Vagina (tissue), 2 donors: Measurements from ENCODE around the gene PKP4. TPM values are rescaled to one million over a fixed set of nuclear protein-coding genes. Genes with fewer than 3 reads are reported as not detected.
"Not testable (repeated sequence)": the region's sequence is repeated elsewhere in the genome, so short reads cannot be mapped to it uniquely, and the experiment has no call there.

Source experiments
- DNase-seq, 2 donors: peaks; one replicate each; pipeline ENCODE4 v3.0.0-alpha.2; 2017; ENCODE audit errors: extremely low spot score in 2 of 2
- H3K27ac ChIP-seq: fragments of 200-600 bp; sonication (generic); one replicate; pipeline ENCODE4 v1.5.1; 2019
- H3K27me3 ChIP-seq: fragments of 200-600 bp; sonication (generic); one replicate; pipeline ENCODE4 v1.5.1; 2019
- H3K36me3 ChIP-seq, 2 donors: fragments of 200-600 bp; sonication (generic); one replicate each; pipeline ENCODE4 v1.5.1; 2017 to 2019
- H3K4me1 ChIP-seq: fragments of 200-600 bp; sonication (generic); one replicate; pipeline ENCODE4 v1.5.1; 2019
- H3K4me3 ChIP-seq, 2 donors: fragments of 200-600 bp; sonication (generic); 1 replicate in 1 of 2; 2 replicates in 1 of 2; pipeline ENCODE4 v1.5.1; 2016 to 2019
- H3K9me3 ChIP-seq: fragments of 200-600 bp; sonication (generic); one replicate; pipeline ENCODE4 v1.5.1; 2019
- CTCF ChIP-seq, 3 experiments: fragments of 450-650 bp in 2 of 3; fragments of 200-600 bp in 1 of 3; sonication (generic) in 1 of 3; IDR thresholded peaks; one replicate each; pipeline ENCODE4 v1.5.1; 2017 to 2019; ENCODE audit warnings: antibody characterized with exemption in 3 of 3, mild to moderate bottlenecking in 2 of 3, moderate library complexity in 2 of 3
- POLR2A ChIP-seq, 2 donors: fragments of 450-650 bp; IDR thresholded peaks; one replicate each; pipeline ENCODE4 v1.6.1; 2017; ENCODE audit warnings: antibody characterized with exemption in 2 of 2, mild to moderate bottlenecking in 2 of 2, moderate library complexity in 2 of 2
- POLR2AphosphoS5 ChIP-seq, 2 donors: sonication (generic); formaldehyde crosslinking; IDR thresholded peaks; one replicate each; pipeline ENCODE4 v1.9.0; 2017; ENCODE audit warnings: antibody characterized with exemption in 2 of 2, mild to moderate bottlenecking in 2 of 2, low read depth in 1 of 2; ENCODE audit not compliant: insufficient read depth in 1 of 2
- intact Hi-C: fragments of 100-400 bp; cut with DNase I; formaldehyde crosslinking; loops from one replicate; pipeline ENCODE4 v1.15.1; 2023
- total RNA-seq: library from RNA; depleted of rRNA; stranded (reverse); fragments of >200 nt; gene quantifications from one replicate; pipeline ENCODE4 v1.2.3, GENCODE V29; 2016

PKP4 gene
- total RNA-seq, 1 donor from 2014 or later = 71.5 TPM

DNA sequence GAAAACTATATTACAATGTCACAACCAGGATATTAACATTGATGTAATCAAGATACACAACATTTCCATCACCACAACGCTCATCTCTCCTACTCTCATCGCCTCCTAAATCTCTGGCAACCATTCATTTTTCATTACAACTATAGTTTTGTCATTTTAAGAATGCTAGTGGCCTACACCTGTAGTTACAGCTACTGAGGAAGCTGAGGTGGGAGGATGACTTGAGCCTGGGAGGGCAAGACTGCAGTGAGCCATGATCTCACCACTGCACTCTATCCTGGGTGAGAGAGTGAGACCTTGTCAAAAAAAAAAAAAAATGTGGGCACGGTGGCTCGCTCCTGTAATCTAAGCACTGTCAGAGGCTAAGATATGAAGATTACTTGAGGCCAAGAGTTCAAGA is 10.5 kb downstream of the PKP4 start:
- TF ChIP-seq POLR2A (IDR thresholded peaks at IDR 0.05) = no peak
- TF ChIP-seq CTCF (IDR thresholded peaks at IDR 0.05) = no peak
- TF ChIP-seq POLR2AphosphoS5 (IDR thresholded peaks at IDR 0.05; ENCODE audit: insufficient read depth in 1 of 2, low read depth in 1 of 2) = no peak
- Histone ChIP-seq H3K4me1 (peaks cover 11% of the 10 kb centered on the region), H3K27ac (no peak overlapping the region), H3K9me3 (no peaks in the 10 kb centered on the region), H3K27me3 (no peaks in the 10 kb centered on the region), H3K36me3 (no peaks in the 10 kb centered on the region), H3K4me3 (no peak overlapping the region)
- intact Hi-C loops = no loop called here
- DNase-seq = no peak

DNA sequence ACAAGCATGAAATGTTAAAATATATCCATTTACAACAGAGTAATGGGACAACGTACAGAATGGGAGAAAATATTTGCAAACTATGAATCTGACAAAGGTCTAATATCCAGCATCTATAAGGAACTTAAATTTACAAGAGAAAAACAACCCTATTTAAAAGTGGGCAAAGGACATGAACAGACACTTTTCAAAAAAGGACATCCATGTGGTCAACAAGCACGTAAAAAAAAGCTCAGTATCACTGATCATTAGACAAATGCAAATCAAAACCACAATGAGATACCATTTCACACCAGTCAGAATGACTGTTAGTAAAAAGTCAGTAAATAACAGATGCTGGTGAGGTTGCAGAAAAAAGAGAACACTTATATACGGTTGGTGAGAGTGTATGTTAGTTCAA is 16.1 kb downstream of the PKP4 start:
- intact Hi-C loops, H3K4me3 ChIP-seq, H3K27me3 ChIP-seq, H3K27ac ChIP-seq, H3K9me3 ChIP-seq, DNase-seq, H3K36me3 ChIP-seq: not testable (repeated sequence)
- H3K4me1 ChIP-seq = peaks cover 11% of the 10 kb centered on the region

- DNase-seq, H3K36me3 ChIP-seq, H3K27ac ChIP-seq, intact Hi-C loops, H3K27me3 ChIP-seq, H3K9me3 ChIP-seq, H3K4me3 ChIP-seq: not testable (repeated sequence)
- peaks cover 14% of the 10 kb centered on the region for H3K4me1 ChIP-seq
Measured at GRCh38 chr2:158473300-158473699, 16.5 kb downstream of the PKP4 start.

DNA sequence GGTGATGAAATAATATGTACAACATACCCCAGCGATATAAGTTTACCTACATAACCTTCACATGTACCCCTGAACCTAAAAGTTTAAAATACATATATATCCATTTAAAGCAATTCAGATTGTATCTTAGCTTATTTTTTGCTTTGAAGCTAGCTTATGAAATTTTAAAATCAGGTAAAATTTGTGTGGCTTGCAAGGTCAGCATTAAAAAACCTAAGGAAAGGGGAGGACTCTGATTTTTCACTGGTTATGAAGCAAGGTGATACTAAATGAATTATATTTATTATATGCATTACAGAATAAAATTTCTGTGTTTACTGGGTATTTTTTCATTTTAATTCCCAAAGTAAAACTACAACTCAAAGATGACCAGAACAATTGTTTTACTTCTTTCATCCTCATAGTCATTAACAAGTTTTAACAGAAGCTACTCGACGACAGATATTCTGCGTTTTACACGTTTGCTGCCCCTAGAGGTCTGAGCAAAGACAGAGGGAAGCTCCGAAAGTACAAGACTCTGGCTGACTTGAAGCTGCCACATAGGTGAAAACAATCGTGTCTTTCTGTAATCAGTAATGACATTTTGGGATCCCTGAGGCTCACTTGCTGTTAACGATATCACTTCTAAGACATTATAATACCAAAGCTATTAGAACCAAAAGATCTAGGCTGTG is 17.1 kb downstream of the PKP4 start:
- no peaks in the 10 kb centered on the region for H3K9me3 ChIP-seq
- H3K36me3 ChIP-seq = no peaks in the 10 kb centered on the region
- TF ChIP-seq POLR2AphosphoS5 (IDR thresholded peaks at IDR 0.05; ENCODE audit: insufficient read depth in 1 of 2, low read depth in 1 of 2) = no peak
- TF ChIP-seq POLR2A (IDR thresholded peaks at IDR 0.05) = no peak
- no peak for TF ChIP-seq CTCF (IDR thresholded peaks at IDR 0.05)
- H3K4me3 ChIP-seq = no peak overlapping the region
- no peak for DNase-seq
- H3K27me3 ChIP-seq = no peaks in the 10 kb centered on the region
- no peak overlapping the region for H3K27ac ChIP-seq
- H3K4me1 ChIP-seq = peaks cover 14% of the 10 kb centered on the region
- intact Hi-C loops = no loop called here

DNA sequence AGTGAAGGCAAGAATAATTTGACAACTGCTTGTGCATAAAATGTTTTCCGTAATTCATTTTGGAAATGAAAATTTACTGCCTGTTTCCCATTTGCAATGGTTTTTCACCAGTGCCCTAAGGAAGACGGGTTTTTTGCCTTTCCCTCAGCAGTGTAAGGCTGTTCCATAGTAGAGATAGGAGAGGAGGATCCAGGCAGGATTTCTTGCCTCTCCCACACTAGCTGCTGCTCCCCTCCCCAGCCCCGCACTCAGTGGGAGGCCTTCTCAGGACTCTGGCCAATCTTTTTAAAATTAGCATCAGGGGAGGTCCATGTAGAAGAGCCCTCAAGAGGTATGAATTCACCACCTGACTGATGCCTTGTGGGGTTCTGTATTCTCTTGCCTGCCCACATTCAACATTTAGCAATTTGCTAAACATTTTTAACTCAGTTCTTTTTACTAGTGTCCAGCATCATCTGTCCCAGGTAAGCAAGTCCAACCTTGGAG is 17.8 kb downstream of the PKP4 start:
- H3K36me3 ChIP-seq, H3K27ac ChIP-seq, intact Hi-C loops, H3K27me3 ChIP-seq, H3K9me3 ChIP-seq, H3K4me3 ChIP-seq, DNase-seq: not testable (repeated sequence)
- peaks cover 18% of the 10 kb centered on the region for H3K4me1 ChIP-seq

DNA sequence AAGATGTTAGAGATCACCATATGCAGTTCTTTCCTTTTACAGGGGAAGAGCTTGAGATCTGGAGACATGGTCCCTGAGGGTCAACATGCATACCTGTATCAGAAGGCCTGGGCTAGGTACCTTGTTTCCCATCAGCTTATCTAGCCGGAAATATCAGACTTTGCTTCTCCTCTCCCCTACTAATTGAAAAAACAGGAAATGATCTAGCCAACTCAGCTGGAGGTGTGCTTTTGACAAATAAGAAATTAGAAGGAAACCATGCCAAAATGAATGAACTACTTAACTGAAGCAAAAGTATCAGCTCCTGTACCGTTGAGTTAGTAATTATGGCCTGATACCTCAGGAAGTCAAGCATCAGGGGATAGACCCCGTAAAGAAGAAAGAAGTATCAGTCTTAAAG is 20.4 kb downstream of the PKP4 start:
- Histone ChIP-seq H3K27ac (peak overlapping the region; percentile 14), H3K4me3 (no peak overlapping the region), H3K4me1 (peaks cover 23% of the 10 kb centered on the region), H3K9me3 (no peaks in the 10 kb centered on the region), H3K36me3 (no peaks in the 10 kb centered on the region), H3K27me3 (no peaks in the 10 kb centered on the region)
- intact Hi-C loops = no loop called here
- DNase-seq = no peak
- no peak for TF ChIP-seq CTCF (IDR thresholded peaks at IDR 0.05)
- TF ChIP-seq POLR2A (IDR thresholded peaks at IDR 0.05) = no peak
- no peak for TF ChIP-seq POLR2AphosphoS5 (IDR thresholded peaks at IDR 0.05; ENCODE audit: insufficient read depth in 1 of 2, low read depth in 1 of 2)
